ENCODE data around the gene LYRM9.
A peak's percentile ranks its signal among the peaks of the same experiment; 100 is the strongest.
"Not testable (repeated sequence)": the region's sequence is repeated elsewhere in the genome, so short reads cannot be mapped to it uniquely, and the experiment has no call there.

Gene LYRM9

GRCh38 chr17:27872776-27873175 is 20.4 kb downstream of the LYRM9 start:
- no peak for DNase-seq

- no peak for DNase-seq
These were observed 21.8 kb downstream of the LYRM9 start for GRCh38 chr17:27871407-27871806.

DNA sequence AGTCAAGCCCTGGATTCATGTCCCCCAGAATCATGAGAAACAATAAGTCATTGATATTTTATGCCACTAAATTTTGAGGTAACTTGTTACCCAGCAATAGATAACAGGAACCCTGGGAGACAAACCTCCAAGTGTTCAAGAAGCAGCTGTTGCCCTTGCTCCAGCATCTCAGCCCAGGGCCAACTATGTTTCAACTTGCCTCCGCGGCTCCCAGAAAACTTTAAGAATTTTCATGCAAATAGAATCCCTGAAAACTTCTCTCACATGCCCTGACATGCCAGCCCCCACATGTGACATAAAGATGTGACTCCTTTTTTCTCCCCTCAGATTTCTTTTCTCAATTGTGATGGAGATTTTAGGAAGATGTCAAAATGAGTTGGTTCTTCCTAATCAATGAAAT is 22.8 kb downstream of the LYRM9 start:
- no peak for DNase-seq

- DNase-seq: no peak
These were observed 24.6 kb downstream of the LYRM9 start for GRCh38 chr17:27868565-27868964.

DNA sequence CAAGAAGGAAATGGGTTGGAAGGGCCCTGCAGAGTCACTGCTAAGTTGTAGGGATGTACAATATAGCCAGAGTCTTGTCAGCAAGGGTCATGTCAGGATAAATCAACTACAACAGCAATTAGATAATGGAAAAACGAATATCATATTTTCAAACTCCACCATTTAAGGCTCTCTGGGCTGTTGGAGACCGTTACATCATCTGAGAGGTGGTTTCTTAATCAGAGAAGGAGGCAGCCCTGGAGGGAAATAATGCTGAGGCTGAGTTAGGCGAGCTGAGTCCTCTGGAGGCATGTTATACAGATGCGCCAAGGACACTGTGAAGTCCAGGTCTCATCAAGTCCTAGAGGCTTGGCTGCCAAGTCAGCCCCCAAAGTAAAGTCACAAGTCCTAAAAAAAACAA is 30.3 kb downstream of the LYRM9 start:
- DNase-seq: peak; percentile 24 to 47

DNA sequence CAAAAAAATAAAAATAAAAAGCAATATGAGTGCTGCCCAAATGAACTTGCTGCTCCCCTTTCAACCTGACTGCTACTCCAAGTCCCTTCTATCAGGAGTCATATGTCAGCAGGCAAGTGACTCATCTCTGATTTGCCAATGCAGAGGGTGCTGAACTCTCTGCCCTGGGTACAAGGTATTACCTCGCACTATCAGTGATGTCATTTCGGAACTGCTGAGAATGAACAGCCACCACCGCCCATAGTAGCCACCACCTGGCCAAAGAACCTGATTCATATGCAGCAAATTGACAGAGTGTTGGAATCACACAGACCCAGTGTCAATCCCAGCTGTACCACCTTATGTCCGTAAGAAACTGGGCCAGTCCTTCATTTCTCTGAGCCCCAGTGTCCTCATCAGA is 31.2 kb downstream of the LYRM9 start:
- DNase-seq: no peak

GRCh38 chr17:27860971-27861664 is 32.0 kb downstream of the LYRM9 start:
- no peak for DNase-seq

GRCh38 chr17:27858621-27859305 is 34.4 kb downstream of the LYRM9 start:
- no peak for DNase-seq

- DNase-seq: no peak
These were observed 36.3 kb downstream of the LYRM9 start for GRCh38 chr17:27856676-27857432.

- DNase-seq: no peak
These were observed 37.7 kb downstream of the LYRM9 start for GRCh38 chr17:27855454-27855853.

DNA sequence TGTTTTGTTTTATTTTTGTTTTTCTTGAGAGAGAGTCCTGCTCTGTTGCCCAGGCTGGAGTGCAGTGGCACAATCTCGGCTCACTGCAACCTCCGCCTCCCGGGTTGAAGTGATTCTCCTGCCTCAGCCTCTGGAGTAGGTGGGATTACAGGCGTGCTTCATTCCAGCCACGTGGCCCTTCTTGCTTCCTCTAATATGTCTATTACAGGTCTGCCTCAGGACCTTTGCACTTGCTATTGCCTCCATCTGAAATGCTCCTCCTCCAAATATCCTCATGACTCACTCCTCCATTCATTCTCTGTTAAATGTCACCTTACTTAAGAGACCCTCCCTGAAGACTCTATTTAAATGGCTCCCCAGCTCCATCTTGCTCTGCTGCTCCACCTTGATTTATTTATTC is 39.0 kb downstream of the LYRM9 start:
- DNase-seq: no peak

DNA sequence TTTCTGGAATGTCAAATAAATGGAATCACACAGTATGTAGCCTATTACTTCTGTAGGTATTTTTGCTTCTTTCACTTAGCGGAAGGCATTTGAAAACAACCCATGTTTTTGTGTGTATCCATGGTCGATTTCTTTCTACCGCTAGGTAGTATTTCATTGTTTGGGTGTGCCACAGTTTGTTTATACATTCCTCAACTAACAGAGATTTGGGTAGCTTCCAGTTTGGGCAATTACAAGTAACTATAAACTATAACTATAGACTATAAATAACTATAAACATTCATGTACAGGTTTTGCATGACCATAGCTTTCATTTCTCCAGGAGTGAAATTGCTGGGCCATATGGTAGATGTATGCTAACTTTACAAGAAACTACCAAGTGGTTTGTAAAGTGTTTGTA is 40.1 kb downstream of the LYRM9 start:
- DNase-seq: no peak

DNA sequence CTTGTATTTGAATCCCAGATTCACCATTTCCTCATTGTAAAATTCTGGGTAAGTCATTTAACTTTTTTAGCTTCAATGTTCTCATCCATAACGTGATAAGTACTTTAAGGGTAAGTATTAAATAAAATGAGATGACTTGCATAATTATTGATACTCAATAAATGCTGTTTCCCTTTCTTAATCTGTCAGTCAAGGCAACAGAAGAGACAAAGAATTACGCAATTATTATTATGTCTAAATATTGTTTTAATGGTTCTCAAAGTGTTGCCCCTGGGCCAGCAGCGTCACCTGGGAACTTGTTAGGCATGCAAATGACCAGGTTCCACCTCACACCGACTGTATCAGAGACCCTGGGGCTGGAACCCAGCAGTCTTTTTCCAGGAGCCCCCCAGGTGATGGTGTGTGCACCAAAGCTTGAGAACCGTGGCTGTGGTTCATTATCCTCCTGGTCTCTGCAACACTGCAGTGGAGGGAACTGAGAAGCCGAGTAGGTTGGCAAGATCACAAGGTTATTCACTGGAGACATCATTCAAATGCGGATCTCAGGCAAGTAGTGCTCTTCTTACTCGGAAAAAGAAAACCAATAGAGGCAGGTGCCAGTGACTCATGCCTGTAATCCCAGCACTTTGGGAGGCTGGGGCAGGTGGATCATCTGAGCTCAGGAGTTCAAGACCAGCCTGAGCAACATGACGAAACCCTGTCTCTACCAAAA is 43.5 kb downstream of the LYRM9 start:
- no peak for DNase-seq

DNA sequence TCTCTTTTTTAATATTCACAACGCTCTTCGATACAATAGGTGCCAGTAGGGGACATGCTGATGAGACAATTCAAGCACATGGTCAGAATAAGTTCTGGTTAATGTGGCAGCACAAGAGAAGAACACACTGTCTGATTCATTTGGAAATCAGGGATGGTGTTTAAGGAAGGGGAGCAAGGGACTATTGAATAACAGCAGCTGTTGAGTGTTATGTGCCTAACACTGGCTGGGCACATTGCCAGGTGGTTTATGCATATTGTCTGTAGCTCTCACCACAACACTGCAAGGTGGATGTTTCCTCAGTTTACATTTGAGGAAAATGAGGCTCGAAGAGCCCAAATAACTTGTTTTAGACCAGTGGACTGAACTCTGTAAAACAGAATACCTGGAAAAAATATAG is 44.2 kb downstream of the LYRM9 start:
- no peak for DNase-seq

- not testable (repeated sequence) for DNase-seq
These were observed 46.3 kb downstream of the LYRM9 start for GRCh38 chr17:27846808-27847307.

GRCh38 chr17:27846042-27846655 is 47.0 kb downstream of the LYRM9 start:
- peak; percentile 24 to 26 for DNase-seq

GRCh38 chr17:27845264-27846041 is 47.7 kb downstream of the LYRM9 start:
- no peak for DNase-seq

GRCh38 chr17:27840688-27841087 is 52.5 kb downstream of the LYRM9 start:
- no peak for DNase-seq

GRCh38 chr17:27840406-27840678 is 52.8 kb downstream of the LYRM9 start:
- DNase-seq: not testable (repeated sequence)

GRCh38 chr17:27839571-27840405 is 53.4 kb downstream of the LYRM9 start:
- not testable (repeated sequence) for DNase-seq

DNA sequence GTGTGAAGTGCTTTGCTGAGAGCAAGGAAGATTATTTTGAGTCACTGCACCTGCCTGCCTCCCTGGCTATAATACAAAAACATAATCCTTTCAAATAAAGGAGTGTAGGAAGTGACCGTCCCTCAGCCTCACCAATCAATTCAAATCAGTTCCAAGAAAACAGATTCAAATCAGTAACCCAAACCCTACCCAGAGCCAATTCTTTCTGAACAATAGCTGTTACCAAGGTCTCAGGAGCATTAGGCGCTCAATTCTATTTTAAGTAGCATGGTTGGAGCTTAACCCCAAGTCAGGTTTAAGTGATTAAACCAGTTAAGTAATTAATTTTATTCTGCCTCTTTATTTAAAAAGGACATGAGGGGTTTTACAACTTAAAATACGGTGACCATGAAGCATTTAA is 54.6 kb downstream of the LYRM9 start:
- DNase-seq: not testable (repeated sequence)
